ENCODE data around the gene WFDC2.

Gene WFDC2

DNA sequence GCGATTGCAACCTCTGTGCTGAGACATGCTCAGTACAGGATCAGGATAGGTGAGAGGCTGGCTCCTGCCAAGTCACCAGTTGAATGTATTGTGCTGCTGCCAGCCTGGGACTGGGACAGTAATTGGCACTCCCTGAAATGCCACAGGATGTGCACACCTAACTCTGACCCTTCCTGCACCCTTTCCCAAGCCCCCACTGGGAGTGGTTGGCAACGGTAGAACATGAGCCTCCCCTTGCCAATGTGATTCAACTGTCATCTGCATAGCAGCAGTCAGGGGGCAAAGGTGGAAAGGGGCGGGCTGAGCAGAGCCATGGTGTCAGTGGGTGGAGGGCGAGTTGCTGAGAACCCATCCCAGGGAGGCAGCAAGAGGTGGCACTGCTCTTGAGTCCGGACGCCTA is 30.5 kb downstream of the WFDC2 start (continued):
- TF ChIP-seq, protein P1, sequence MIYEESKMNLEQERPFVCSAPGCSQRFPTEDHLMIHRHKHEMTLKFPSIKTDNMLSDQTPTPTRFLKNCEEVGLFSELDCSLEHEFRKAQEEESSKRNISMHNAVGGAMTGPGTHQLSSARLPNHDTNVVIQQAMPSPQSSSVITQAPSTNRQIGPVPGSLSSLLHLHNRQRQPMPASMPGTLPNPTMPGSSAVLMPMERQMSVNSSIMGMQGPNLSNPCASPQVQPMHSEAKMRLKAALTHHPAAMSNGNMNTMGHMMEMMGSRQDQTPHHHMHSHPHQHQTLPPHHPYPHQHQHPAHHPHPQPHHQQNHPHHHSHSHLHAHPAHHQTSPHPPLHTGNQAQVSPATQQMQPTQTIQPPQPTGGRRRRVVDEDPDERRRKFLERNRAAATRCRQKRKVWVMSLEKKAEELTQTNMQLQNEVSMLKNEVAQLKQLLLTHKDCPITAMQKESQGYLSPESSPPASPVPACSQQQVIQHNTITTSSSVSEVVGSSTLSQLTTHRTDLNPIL (CRISPR knock-in tag; IDR thresholded peaks at IDR 0.05; ENCODE audit: low read depth) = no peak
- no peak for TF ChIP-seq RARB (CRISPR knock-in tag; IDR thresholded peaks at IDR 0.05)
- TF ChIP-seq BACH2 (CRISPR knock-in tag; IDR thresholded peaks at IDR 0.05; ENCODE audit: borderline replicate concordance) = no peak
- TF ChIP-seq, protein P2, sequence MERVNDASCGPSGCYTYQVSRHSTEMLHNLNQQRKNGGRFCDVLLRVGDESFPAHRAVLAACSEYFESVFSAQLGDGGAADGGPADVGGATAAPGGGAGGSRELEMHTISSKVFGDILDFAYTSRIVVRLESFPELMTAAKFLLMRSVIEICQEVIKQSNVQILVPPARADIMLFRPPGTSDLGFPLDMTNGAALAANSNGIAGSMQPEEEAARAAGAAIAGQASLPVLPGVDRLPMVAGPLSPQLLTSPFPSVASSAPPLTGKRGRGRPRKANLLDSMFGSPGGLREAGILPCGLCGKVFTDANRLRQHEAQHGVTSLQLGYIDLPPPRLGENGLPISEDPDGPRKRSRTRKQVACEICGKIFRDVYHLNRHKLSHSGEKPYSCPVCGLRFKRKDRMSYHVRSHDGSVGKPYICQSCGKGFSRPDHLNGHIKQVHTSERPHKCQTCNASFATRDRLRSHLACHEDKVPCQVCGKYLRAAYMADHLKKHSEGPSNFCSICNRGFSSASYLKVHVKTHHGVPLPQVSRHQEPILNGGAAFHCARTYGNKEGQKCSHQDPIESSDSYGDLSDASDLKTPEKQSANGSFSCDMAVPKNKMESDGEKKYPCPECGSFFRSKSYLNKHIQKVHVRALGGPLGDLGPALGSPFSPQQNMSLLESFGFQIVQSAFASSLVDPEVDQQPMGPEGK (CRISPR knock-in tag; IDR thresholded peaks at IDR 0.05; ENCODE audit: borderline replicate concordance) = no peak

DNA sequence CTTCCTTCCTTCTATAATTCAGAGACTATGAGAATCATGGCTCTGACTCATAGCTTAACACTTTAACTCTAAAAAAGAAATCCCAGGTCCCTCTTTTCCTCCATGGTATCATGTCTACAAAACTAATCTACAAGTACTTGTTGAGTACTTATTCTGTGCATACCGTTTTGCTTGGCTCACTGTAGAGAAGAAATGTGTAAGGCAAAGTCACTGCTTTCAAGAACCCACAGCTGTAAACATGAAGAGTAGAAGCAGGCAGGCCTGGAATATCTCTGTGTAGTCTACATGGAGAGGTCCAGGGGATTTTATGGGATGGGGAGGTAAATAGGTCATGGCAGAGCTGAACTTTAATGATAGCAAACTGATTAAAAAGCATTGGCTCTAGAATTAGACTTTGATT is 32.0 kb downstream of the WFDC2 start:
- no peak for TF ChIP-seq TOX (CRISPR knock-in tag; IDR thresholded peaks at IDR 0.05; ENCODE audit: borderline replicate concordance)
- ATAC-seq = no peak

DNA sequence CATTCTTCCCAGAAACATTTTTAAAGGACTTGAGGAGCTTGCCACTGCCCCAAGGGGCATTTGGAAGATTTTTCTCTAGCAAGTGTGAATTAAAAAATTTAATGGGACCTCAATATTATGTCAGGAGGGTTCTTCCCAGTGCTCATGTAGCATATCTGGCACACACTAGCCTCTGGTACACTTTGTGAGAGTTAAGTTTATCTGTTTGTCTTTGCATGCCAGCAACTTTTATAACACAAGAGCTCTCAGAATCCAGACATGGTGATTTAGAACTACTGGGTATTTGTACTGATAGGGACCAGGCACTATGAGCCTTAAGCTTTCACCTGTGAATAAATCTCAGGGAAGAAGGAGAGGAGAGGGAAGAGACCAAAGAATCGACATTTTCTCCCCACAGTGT is 33.0 kb downstream of the WFDC2 start:
- TF ChIP-seq ZNF565 (CRISPR knock-in tag; conservative IDR thresholded peaks at IDR 0.05; ENCODE audit: low read depth) (no peak), TOX (CRISPR knock-in tag; IDR thresholded peaks at IDR 0.05; ENCODE audit: borderline replicate concordance) (no peak), ESRRG (CRISPR knock-in tag; IDR thresholded peaks at IDR 0.05) (no peak), CSDC2 (CRISPR knock-in tag; IDR thresholded peaks at IDR 0.05) (no peak), ISL1 (CRISPR knock-in tag; IDR thresholded peaks at IDR 0.05) (no peak), RARB (CRISPR knock-in tag; IDR thresholded peaks at IDR 0.05) (no peak), GLIS3 (CRISPR knock-in tag; IDR thresholded peaks at IDR 0.05) (no peak)
- TF ChIP-seq, protein P2 (CRISPR knock-in tag; IDR thresholded peaks at IDR 0.05; ENCODE audit: borderline replicate concordance) = no peak
- ATAC-seq = no peak

DNA sequence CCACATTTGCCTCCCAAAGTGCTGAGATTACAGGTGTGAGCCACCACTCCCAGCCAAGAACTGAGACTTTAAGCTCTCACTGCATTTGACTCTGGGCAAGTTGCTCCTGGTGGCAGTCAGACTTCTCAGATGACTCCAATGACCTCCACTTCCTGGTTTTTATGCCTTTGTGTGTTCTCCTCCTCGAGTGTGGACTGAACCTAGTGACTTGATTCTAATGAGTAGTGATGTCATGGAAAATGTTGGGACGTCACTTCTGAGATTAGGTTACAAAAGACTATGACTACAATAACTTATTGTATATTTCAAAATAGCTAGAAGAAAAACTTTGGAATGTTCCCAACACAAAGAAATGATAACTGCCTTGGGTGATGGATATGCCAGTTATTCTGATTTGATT is 33.9 kb downstream of the WFDC2 start:
- TF ChIP-seq ZC3H10 (CRISPR knock-in tag; IDR thresholded peaks at IDR 0.05) (no peak), ZFP3 (CRISPR knock-in tag; IDR thresholded peaks at IDR 0.05) (no peak), ZNF70 (CRISPR knock-in tag; IDR thresholded peaks at IDR 0.05) (no peak), ESRRG (CRISPR knock-in tag; IDR thresholded peaks at IDR 0.05) (no peak), SNAI2 (CRISPR knock-in tag; IDR thresholded peaks at IDR 0.05) (no peak), OSR1 (CRISPR knock-in tag; IDR thresholded peaks at IDR 0.05) (no peak), TOX (CRISPR knock-in tag; IDR thresholded peaks at IDR 0.05; ENCODE audit: borderline replicate concordance) (no peak), BACH2 (CRISPR knock-in tag; IDR thresholded peaks at IDR 0.05; ENCODE audit: borderline replicate concordance) (no peak), CSDC2 (CRISPR knock-in tag; IDR thresholded peaks at IDR 0.05) (no peak), RARB (CRISPR knock-in tag; IDR thresholded peaks at IDR 0.05) (no peak), ZNF8 (CRISPR knock-in tag; IDR thresholded peaks at IDR 0.05) (no peak), PPARA (CRISPR knock-in tag; IDR thresholded peaks at IDR 0.05; ENCODE audit: borderline replicate concordance) (no peak), ISL1 (CRISPR knock-in tag; IDR thresholded peaks at IDR 0.05) (no peak), ARNTL (CRISPR knock-in tag; IDR thresholded peaks at IDR 0.05; ENCODE audit: borderline replicate concordance, low read depth) (no peak), GLIS3 (CRISPR knock-in tag; IDR thresholded peaks at IDR 0.05) (no peak), ZNF565 (CRISPR knock-in tag; conservative IDR thresholded peaks at IDR 0.05; ENCODE audit: low read depth) (no peak), TCF4 (CRISPR knock-in tag; IDR thresholded peaks at IDR 0.05; ENCODE audit: borderline replicate concordance) (no peak)
- TF ChIP-seq, protein P1 (CRISPR knock-in tag; IDR thresholded peaks at IDR 0.05; ENCODE audit: low read depth) = no peak
- TF ChIP-seq, protein P3, sequence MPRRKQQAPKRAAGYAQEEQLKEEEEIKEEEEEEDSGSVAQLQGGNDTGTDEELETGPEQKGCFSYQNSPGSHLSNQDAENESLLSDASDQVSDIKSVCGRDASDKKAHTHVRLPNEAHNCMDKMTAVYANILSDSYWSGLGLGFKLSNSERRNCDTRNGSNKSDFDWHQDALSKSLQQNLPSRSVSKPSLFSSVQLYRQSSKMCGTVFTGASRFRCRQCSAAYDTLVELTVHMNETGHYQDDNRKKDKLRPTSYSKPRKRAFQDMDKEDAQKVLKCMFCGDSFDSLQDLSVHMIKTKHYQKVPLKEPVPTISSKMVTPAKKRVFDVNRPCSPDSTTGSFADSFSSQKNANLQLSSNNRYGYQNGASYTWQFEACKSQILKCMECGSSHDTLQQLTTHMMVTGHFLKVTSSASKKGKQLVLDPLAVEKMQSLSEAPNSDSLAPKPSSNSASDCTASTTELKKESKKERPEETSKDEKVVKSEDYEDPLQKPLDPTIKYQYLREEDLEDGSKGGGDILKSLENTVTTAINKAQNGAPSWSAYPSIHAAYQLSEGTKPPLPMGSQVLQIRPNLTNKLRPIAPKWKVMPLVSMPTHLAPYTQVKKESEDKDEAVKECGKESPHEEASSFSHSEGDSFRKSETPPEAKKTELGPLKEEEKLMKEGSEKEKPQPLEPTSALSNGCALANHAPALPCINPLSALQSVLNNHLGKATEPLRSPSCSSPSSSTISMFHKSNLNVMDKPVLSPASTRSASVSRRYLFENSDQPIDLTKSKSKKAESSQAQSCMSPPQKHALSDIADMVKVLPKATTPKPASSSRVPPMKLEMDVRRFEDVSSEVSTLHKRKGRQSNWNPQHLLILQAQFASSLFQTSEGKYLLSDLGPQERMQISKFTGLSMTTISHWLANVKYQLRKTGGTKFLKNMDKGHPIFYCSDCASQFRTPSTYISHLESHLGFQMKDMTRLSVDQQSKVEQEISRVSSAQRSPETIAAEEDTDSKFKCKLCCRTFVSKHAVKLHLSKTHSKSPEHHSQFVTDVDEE (CRISPR knock-in tag; IDR thresholded peaks at IDR 0.05) = no peak
- TF ChIP-seq, protein P4, sequence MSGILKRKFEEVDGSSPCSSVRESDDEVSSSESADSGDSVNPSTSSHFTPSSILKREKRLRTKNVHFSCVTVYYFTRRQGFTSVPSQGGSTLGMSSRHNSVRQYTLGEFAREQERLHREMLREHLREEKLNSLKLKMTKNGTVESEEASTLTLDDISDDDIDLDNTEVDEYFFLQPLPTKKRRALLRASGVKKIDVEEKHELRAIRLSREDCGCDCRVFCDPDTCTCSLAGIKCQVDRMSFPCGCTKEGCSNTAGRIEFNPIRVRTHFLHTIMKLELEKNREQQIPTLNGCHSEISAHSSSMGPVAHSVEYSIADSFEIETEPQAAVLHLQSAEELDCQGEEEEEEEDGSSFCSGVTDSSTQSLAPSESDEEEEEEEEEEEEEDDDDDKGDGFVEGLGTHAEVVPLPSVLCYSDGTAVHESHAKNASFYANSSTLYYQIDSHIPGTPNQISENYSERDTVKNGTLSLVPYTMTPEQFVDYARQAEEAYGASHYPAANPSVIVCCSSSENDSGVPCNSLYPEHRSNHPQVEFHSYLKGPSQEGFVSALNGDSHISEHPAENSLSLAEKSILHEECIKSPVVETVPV (CRISPR knock-in tag; IDR thresholded peaks at IDR 0.05) = no peak
- ATAC-seq = no peak

Data from SK-N-SH treated with all-trans-retinoic acid at 6 μM for 48 hours (cell line).